PC-3 (cell line): ENCODE results near the gene PAPOLA. TPM values are rescaled to one million over a fixed set of nuclear protein-coding genes. Genes with fewer than 3 reads are reported as not detected.
A peak's percentile ranks its signal among the peaks of the same experiment; 100 is the strongest.

ENCODE experiments used
- ATAC-seq: fragments of 200-7000 bp; cut with Tn5 transposase; 2 replicates; pipeline ENCODE4 v1.9.1; 2020; ENCODE audit warnings: mild to moderate bottlenecking, moderate library complexity
- Bru-seq: library from RNA; stranded (reverse); fragments of 400-500 nt; gene quantifications from one replicate; lab custom pipeline; 2021; lab: Mats Ljungman, UMichigan
- BruChase-seq, 2 experiments: library from RNA; stranded (reverse); fragments of 400-500 nt; gene quantifications; one replicate each; lab custom pipeline; 2021; lab: Mats Ljungman, UMichigan
- BruUV-seq: library from RNA; stranded (reverse); fragments of 400-500 nt; replicated peaks from 2 replicates; lab custom pipeline; 2021; lab: Mats Ljungman, UMichigan
- CTCF ChIA-PET: fragments of 300-600 bp; sonication (Branson Sonifier 250); formaldehyde crosslinking; loops from one replicate; lab custom pipeline; 2022; ENCODE audit warnings: antibody characterized with exemption; lab: Charles Lee
- POLR2A ChIA-PET: fragments of 300-600 bp; sonication (Branson Sonifier 250); formaldehyde crosslinking; loops from one replicate; lab custom pipeline; 2022; ENCODE audit warnings: antibody characterized with exemption; ENCODE audit not compliant: unreplicated experiment; lab: Charles Lee
- DNase-seq: peaks from one replicate; pipeline ENCODE4 v3.0.0-alpha.2; 2015
- H2AFZ ChIP-seq: fragments of 300-600 bp; sonication (generic); 2 replicates; pipeline ENCODE4 v1.6.0; 2016; ENCODE audit warnings: antibody characterized with exemption, low read length
- H3F3A ChIP-seq: fragments of 300-600 bp; sonication (generic); one replicate; pipeline ENCODE4 v1.6.0; 2017; ENCODE audit warnings: antibody characterized with exemption, low read length, control low read depth, mild to moderate bottlenecking; ENCODE audit not compliant: unreplicated experiment
- H3K27ac ChIP-seq: fragments of 300-600 bp; sonication (generic); 2 replicates; pipeline ENCODE4 v1.5.1; 2016; ENCODE audit warnings: mild to moderate bottlenecking, low read length
- H3K27me3 ChIP-seq: fragments of 300-600 bp; sonication (generic); 2 replicates; pipeline ENCODE4 v1.6.1; 2016; ENCODE audit warnings: low read length, mixed read lengths
- H3K36me3 ChIP-seq: fragments of 300-600 bp; sonication (generic); 2 replicates; pipeline ENCODE4 v1.6.1; 2016; ENCODE audit warnings: low read depth, mixed run types, low read length, mixed read lengths
- H3K4me1 ChIP-seq: fragments of 300-600 bp; sonication (generic); 2 replicates; pipeline ENCODE4 v1.5.1; 2016; ENCODE audit warnings: low read length; ENCODE audit not compliant: insufficient read depth
- H3K4me2 ChIP-seq: fragments of 300-600 bp; sonication (generic); 2 replicates; pipeline ENCODE4 v1.6.0; 2016; ENCODE audit warnings: low read length
- H3K4me3 ChIP-seq: fragments of 300-600 bp; sonication (generic); 2 replicates; pipeline ENCODE4 v1.5.1; 2016; ENCODE audit warnings: mild to moderate bottlenecking, low read length, mixed read lengths
- H3K79me2 ChIP-seq: fragments of 300-600 bp; sonication (generic); 2 replicates; pipeline ENCODE4 v1.6.1; 2017; ENCODE audit warnings: low read length, mixed read lengths
- H3K9ac ChIP-seq: fragments of 300-600 bp; sonication (generic); 2 replicates; pipeline ENCODE4 v1.6.0; 2016; ENCODE audit warnings: mild to moderate bottlenecking, low read length
- H3K9me2 ChIP-seq: fragments of 300-600 bp; sonication (generic); replicated peaks from 2 replicates; pipeline ENCODE4 v1.6.1; 2016; ENCODE audit warnings: mixed run types, low read length, mixed read lengths
- H3K9me3 ChIP-seq: fragments of 300-600 bp; sonication (generic); 2 replicates; pipeline ENCODE4 v1.6.1; 2016; ENCODE audit warnings: low read length, mixed read lengths
- H4K20me1 ChIP-seq: fragments of 300-600 bp; sonication (generic); 2 replicates; pipeline ENCODE4 v1.6.1; 2016; ENCODE audit warnings: low read length, mixed read lengths
- CTCF ChIP-seq: fragments of 300-600 bp; sonication (generic); conservative IDR thresholded peaks from 2 replicates; pipeline ENCODE4 v1.5.1; 2017; ENCODE audit warnings: antibody characterized with exemption, low read depth, mild to moderate bottlenecking, low read length
- EZH2 ChIP-seq: fragments of 300-600 bp; sonication (generic); IDR thresholded peaks from one replicate; pipeline ENCODE4 v1.6.1; 2017; ENCODE audit warnings: antibody characterized with exemption, mild to moderate bottlenecking, low read length; ENCODE audit not compliant: unreplicated experiment
- EZH2phosphoT487 ChIP-seq: fragments of 300-600 bp; sonication (generic); IDR thresholded peaks from 2 replicates; pipeline ENCODE4 v1.6.1; 2018; ENCODE audit warnings: mild to moderate bottlenecking, antibody characterized with exemption, low read length, borderline replicate concordance
- intact Hi-C: fragments of 100-400 bp; cut with micrococcal nuclease; formaldehyde crosslinking; loops from 2 replicates; pipeline ENCODE4 v1.9.0; 2023
- long read RNA-seq: library from polyadenylated mRNA; unstranded; transcript quantifications from one replicate; pipeline ENCODE4 v2.0.0, GENCODE V29; 2021; ENCODE audit not compliant: unreplicated experiment
- total RNA-seq: library from RNA; depleted of rRNA; stranded (reverse); fragments of >200 nt; gene quantifications from 2 replicates; pipeline ENCODE4 v1.2.3, GENCODE V29; 2014; rRNA removed

The PAPOLA gene
- total RNA-seq (111 and 123 TPM in 2 replicates), Bru-seq, nascent RNA (percentile 92 among the genes with signal in this experiment), BruChase-seq, experiment 1, labeled RNA remaining after a 6-hour chase (percentile 89 among the genes with signal in this experiment), BruChase-seq, experiment 2, labeled RNA remaining after a 2-hour chase (percentile 95 among the genes with signal in this experiment)
- long read RNA-seq, full-length matches to known transcripts, result 202 of 318 reads
- long read RNA-seq, partial matches to known transcripts, result 48 of 318 reads
- long read RNA-seq, other reads (novel, unspliced or antisense), result 68 of 318 reads

GRCh38 chr14:96501740-96502620 lies at the start of gene PAPOLA:
TSS of gene PAPOLA (plus strand) at chr14:96502382. CDS start at chr14:96502593, 211 bp downstream.
- DNase-seq (peak; percentile 96), ATAC-seq (peak; percentile 91)
- intact Hi-C loops, result loop anchor here (5.0 kb wide), 1 partner anchor 140 kb away; the partner anchor contains the start of genes ATG2B and GSKIP

GRCh38 chr14:96452684-96453083 lies 49.5 kb upstream of the PAPOLA start:
- H3K9me3 ChIP-seq, result no peaks in the 10 kb centered on the region
- H3K4me2 ChIP-seq, result no peak overlapping the region
- H3K9me2 ChIP-seq, result no peaks in the 10 kb centered on the region
- no peaks in the 10 kb centered on the region for H3F3A ChIP-seq
- H3K27ac ChIP-seq, result no peak overlapping the region
- intact Hi-C loops, result no loop called here
- no peak for DNase-seq
- H2AFZ ChIP-seq, result no peak overlapping the region
- H3K36me3 ChIP-seq, result no peaks in the 10 kb centered on the region
- no peaks in the 10 kb centered on the region for H4K20me1 ChIP-seq
- POLR2A ChIA-PET, result no interaction called here
- no peak for ATAC-seq
- H3K4me3 ChIP-seq, result no peak overlapping the region
- no peaks in the 10 kb centered on the region for H3K79me2 ChIP-seq
- no peaks in the 10 kb centered on the region for H3K4me1 ChIP-seq
- H3K27me3 ChIP-seq, result peaks cover 38% of the 10 kb centered on the region
- H3K9ac ChIP-seq, result no peak overlapping the region
- CTCF ChIA-PET, result no interaction called here
- BruUV-seq, result no TSS peak
- TF ChIP-seq EZH2phosphoT487, result no peak
- TF ChIP-seq EZH2, result no peak
- no peak for TF ChIP-seq CTCF

More at GRCh38 chr14:96501740-96502620, at the start of gene PAPOLA:
- BruUV-seq, result TSS peak; percentile 85
- H3K27ac ChIP-seq, result peak within 1 kb of the TSS; percentile 63
- POLR2A ChIA-PET, result interaction anchor here (0.6 kb wide), 1 partner anchor 1346 kb away, joined by 3 read pairs; no protein-coding TSS in a partner anchor
- H3K4me1 ChIP-seq, result peaks cover 33% of the 10 kb centered on the region
- peak within 1 kb of the TSS; percentile 96 for H3K9ac ChIP-seq
- peaks cover 60% of the 10 kb centered on the region for H3K79me2 ChIP-seq
- H3K4me3 ChIP-seq, result peak within 1 kb of the TSS; percentile 96
- H3K9me2 ChIP-seq, result no peaks in the 10 kb centered on the region
- H3F3A ChIP-seq, result no peaks in the 10 kb centered on the region
- H4K20me1 ChIP-seq, result peaks cover 41% of the 10 kb centered on the region
- H3K36me3 ChIP-seq, result no peaks in the 10 kb centered on the region; the same call in 1 of the 2 replicates
- H3K27me3 ChIP-seq, result no peaks in the 10 kb centered on the region
- peak within 1 kb of the TSS; percentile 78 for H2AFZ ChIP-seq
- H3K9me3 ChIP-seq, result no peaks in the 10 kb centered on the region
- peak within 1 kb of the TSS; percentile 94 for H3K4me2 ChIP-seq
- CTCF ChIA-PET, result no interaction called here
- 0 out of 2 replicates have a peak, but pooled peaks have one; percentile 15 for TF ChIP-seq CTCF
- no peak for TF ChIP-seq EZH2
- TF ChIP-seq EZH2phosphoT487, result no peak
